ENCODE measurements around the gene ARHGAP10.

- no peak for TF ChIP-seq CTCF (IDR thresholded peaks at IDR 0.05)
- TF ChIP-seq POLR2A (IDR thresholded peaks at IDR 0.05): no peak
These were observed 312.4 kb downstream of the ARHGAP10 start for GRCh38 chr4:148044089-148044911.
